K562 treated with DMSO at 1 percent for 24 hours (cell line): ENCODE measurements around the gene EIF4A2. TPM values are rescaled to one million over a fixed set of nuclear protein-coding genes. Genes with fewer than 3 reads are reported as not detected.

Experiments
- total RNA-seq: library from RNA; unstranded; fragments of 300-600 nt; gene quantifications from 2 replicates; pipeline ENCODE4 v1.2.3, GENCODE V29; 2022; ENCODE audit warnings: low read depth; ENCODE audit not compliant: insufficient read depth

EIF4A2 gene
- 156 and 160 TPM in 2 replicates for total RNA-seq

GRCh38 chr3:186783058-186783730, at the start of gene EIF4A2:
Gene EIF4A2 (plus strand): TSS chr3:186783577. CDS start chr3:186783611, 34 bp downstream.

GRCh38 chr3:186806089-186807055, 23.0 kb downstream of the EIF4A2 start, which contains the start of gene RFC4:
Gene RFC4 (minus strand): TSS chr3:186806482. CDS start chr3:186804713, 1,769 bp downstream.

Other genes starting within 250 kb of the EIF4A2 start
- 1.2 and 1.3 TPM in 2 replicates for gene CRYGS, start 239.2 kb upstream of the EIF4A2 start, total RNA-seq
- 9.8 and 11.3 TPM in 2 replicates for gene TBCCD1, start 216.2 kb upstream of the EIF4A2 start, total RNA-seq
- 61.1 and 70.6 TPM in 2 replicates for gene DNAJB11, start 212.9 kb upstream of the EIF4A2 start, total RNA-seq
- gene AHSG, start 170.5 kb upstream of the EIF4A2 start, total RNA-seq = not detected in 2 replicates
- not detected in 2 replicates for gene FETUB, start 143.2 kb upstream of the EIF4A2 start, total RNA-seq
- gene HRG, start 117.6 kb upstream of the EIF4A2 start, total RNA-seq = not detected in 2 replicates
- not detected in 2 replicates for gene KNG1, start 66.2 kb upstream of the EIF4A2 start, total RNA-seq
- 107 TPM in 2 replicates for gene RFC4, start 22.9 kb downstream of the EIF4A2 start, total RNA-seq
- not detected in 2 replicates for gene ADIPOQ, start 59.1 kb downstream of the EIF4A2 start, total RNA-seq
- 42.5 and 43.9 TPM in 2 replicates for gene ST6GAL1, start 146.9 kb downstream of the EIF4A2 start, total RNA-seq